ENCODE results near the gene ATXN7L2.

- TF ChIP-seq TAF1 (conservative IDR thresholded peaks at IDR 0.05), result no peak
- no peak for TF ChIP-seq CTCF (IDR thresholded peaks at IDR 0.05; ENCODE audit: low read depth, low read length, missing input control)
- no peak for TF ChIP-seq RAD21 (IDR thresholded peaks at IDR 0.05)
- no peak for TF ChIP-seq MAX (IDR thresholded peaks at IDR 0.05)
Measured at GRCh38 chr1:109479901-109480300, 3.8 kb upstream of the ATXN7L2 start.

All from liver (tissue), 3 donors.